ENCODE measurements around the gene GOLGA6L1.
"Not testable (repeated sequence)": the region's sequence is repeated elsewhere in the genome, so short reads cannot be mapped to it uniquely, and the experiment has no call there.

The GOLGA6L1 gene

DNA sequence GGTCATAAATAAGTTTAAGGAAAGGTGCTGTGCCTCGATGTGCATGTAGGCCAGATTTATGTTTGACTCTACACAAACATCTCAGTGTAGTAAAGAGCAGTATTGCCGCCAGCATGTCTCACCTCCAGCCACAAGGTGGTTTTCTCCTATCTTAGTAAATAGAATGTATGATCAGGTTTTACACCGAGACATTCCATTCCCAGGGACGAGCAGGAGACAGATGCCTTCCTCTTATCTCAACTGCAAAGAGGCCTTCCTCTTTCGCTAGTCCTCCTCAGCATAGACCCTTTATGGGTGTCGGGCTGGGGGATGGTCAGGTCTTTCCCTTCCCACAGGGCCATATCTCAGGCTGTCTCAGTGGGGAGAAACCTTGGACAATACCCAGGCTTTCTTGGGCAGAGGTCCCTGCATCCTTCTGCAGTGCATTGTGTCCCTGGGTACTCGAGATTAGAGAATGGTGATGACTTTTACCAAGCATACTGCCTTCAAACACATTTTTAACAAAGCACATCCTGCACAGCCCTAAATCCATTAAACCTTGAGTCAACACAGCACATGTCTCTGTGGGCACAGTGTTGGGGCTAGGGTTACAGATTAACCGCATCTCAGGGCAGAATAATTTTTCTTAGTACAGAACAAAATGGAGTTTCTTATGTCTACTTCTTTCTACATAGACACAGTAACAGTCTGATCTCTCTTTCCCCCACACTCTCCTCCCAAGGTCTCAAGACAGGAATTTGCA lies 54.5 kb downstream of the GOLGA6L1 start:
- not testable (repeated sequence) for H3K36me3 ChIP-seq (ENCODE audit: control insufficient read depth, insufficient read depth, low read length); H3K9me3 ChIP-seq (ENCODE audit: control insufficient read depth, insufficient read depth, low read length); H3K4me1 ChIP-seq (ENCODE audit: control insufficient read depth, insufficient read depth, low read length); H3K4me3 ChIP-seq (ENCODE audit: low read depth, low read length); H3K27me3 ChIP-seq (ENCODE audit: control insufficient read depth, insufficient read depth, low read length); H3K9ac ChIP-seq (ENCODE audit: low read depth, low read length)
- H3K27ac ChIP-seq (ENCODE audit: low read depth, low read length), result peak overlapping the region; percentile 6

DNA sequence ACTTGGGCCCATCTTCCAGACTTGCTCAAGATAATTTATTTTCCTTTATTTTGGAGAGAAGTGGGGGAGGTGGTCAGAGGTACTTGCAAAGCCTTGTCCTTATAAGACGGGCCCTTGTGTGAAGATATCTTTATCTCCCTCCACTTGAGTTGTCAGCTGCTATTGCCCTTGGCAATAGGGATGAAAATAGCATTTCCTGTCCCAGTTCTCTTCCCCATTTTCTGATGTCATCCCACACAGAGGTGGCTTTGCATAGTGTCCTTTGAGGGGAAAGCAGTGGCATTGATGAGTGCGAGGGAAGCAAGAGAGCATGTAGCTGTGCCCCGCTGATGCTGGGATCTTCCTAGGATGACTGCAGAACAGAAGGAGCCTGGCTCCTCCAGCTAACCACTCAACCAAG lies 55.4 kb downstream of the GOLGA6L1 start:
- Histone ChIP-seq H3K27me3 (ENCODE audit: control insufficient read depth, insufficient read depth, low read length) (no peaks in the 10 kb centered on the region), H3K4me3 (ENCODE audit: low read depth, low read length) (no peak overlapping the region), H3K9me3 (ENCODE audit: control insufficient read depth, insufficient read depth, low read length) (no peaks in the 10 kb centered on the region), H3K9ac (ENCODE audit: low read depth, low read length) (no peak overlapping the region), H3K4me1 (ENCODE audit: control insufficient read depth, insufficient read depth, low read length) (no peaks in the 10 kb centered on the region), H3K36me3 (ENCODE audit: control insufficient read depth, insufficient read depth, low read length) (no peaks in the 10 kb centered on the region), H3K27ac (ENCODE audit: low read depth, low read length) (peak overlapping the region; percentile 64)

DNA sequence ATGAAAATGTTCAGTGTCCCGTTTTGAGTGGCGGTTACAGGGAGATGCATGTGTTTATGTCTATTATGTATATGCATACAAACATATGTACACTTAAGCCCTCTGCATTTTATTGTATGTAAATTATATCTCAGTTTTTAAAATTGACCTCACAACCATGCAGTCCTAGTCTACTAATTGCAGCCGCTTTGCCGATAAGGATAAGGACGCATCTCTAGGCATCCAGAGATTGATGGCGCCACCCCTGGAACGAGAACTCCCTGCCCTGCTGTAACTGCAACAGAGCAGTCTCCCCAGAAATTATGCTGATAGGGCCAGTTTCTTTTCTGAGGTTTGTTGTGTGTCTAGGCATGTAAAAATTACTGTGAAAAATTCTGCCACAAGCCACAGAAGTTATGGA lies 56.9 kb downstream of the GOLGA6L1 start:
- H3K27me3 ChIP-seq (ENCODE audit: control insufficient read depth, insufficient read depth, low read length), result no peaks in the 10 kb centered on the region
- no peak overlapping the region for H3K4me3 ChIP-seq (ENCODE audit: low read depth, low read length)
- H3K4me1 ChIP-seq (ENCODE audit: control insufficient read depth, insufficient read depth, low read length), result no peaks in the 10 kb centered on the region
- H3K36me3 ChIP-seq (ENCODE audit: control insufficient read depth, insufficient read depth, low read length), result no peaks in the 10 kb centered on the region
- H3K9ac ChIP-seq (ENCODE audit: low read depth, low read length), result no peak overlapping the region
- H3K27ac ChIP-seq (ENCODE audit: low read depth, low read length), result no peak overlapping the region
- no peaks in the 10 kb centered on the region for H3K9me3 ChIP-seq (ENCODE audit: control insufficient read depth, insufficient read depth, low read length)

Measured in HUES48 (cell line).